ENCODE data around the gene HRAS. TPM values are rescaled to one million over a fixed set of nuclear protein-coding genes. Genes with fewer than 3 reads are reported as not detected.

Gene HRAS
- total RNA-seq, 2 donors from 2014 or later: 28.8 to 40.1 TPM

DNA sequence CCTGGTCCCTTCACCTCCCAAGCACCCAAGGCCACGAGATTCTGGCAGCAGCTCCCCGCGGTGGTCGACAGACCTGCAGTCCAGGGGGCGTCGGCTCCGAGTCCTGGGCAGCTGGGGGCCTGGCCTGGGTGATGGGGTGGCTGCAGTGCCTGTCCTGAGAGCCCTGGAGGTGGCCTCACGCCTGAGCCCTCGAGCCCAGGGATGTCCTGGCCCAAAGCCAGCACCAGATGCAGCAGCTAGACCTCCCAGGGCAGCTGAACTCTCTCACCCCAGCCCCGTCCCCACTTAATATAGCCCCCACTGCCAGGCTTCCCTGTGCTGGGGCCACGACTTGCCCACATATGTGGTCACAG is 18.6 kb upstream of the HRAS start:
- no peak for DNase-seq

GRCh38 chr11:553083-553987 is 18.0 kb upstream of the HRAS start:
- Mint-ChIP-seq H3K36me3 (ENCODE audit: insufficient read depth in 2 of 2) (no peaks in the 10 kb centered on the region), H3K9me3 (no peaks in the 10 kb centered on the region), H3K27ac (no peak overlapping the region), H3K27me3 (ENCODE audit: low read depth) (peaks cover 15% of the 10 kb centered on the region), H3K4me3 (peak overlapping the region in 1 of 2 donors; percentile 27), H3K4me1 (ENCODE audit: low read depth) (peaks cover 4% of the 10 kb centered on the region)
- no peak for DNase-seq
- no peak for ATAC-seq (replicated peaks in 1 of 2)

More for the DNA sequence above, 18.6 kb upstream of the HRAS start:
- peak overlapping the region in 1 of 2 donors; percentile 27 for H3K4me3 Mint-ChIP-seq
- peaks cover 15% of the 10 kb centered on the region for H3K27me3 Mint-ChIP-seq (ENCODE audit: low read depth)
- H3K36me3 Mint-ChIP-seq (ENCODE audit: insufficient read depth in 2 of 2): no peaks in the 10 kb centered on the region
- H3K27ac Mint-ChIP-seq: no peak overlapping the region
- no peak for ATAC-seq (replicated peaks in 1 of 2)
- no peaks in the 10 kb centered on the region for H3K9me3 Mint-ChIP-seq
- H3K4me1 Mint-ChIP-seq (ENCODE audit: low read depth): peaks cover under 1% of the 10 kb centered on the region

DNA sequence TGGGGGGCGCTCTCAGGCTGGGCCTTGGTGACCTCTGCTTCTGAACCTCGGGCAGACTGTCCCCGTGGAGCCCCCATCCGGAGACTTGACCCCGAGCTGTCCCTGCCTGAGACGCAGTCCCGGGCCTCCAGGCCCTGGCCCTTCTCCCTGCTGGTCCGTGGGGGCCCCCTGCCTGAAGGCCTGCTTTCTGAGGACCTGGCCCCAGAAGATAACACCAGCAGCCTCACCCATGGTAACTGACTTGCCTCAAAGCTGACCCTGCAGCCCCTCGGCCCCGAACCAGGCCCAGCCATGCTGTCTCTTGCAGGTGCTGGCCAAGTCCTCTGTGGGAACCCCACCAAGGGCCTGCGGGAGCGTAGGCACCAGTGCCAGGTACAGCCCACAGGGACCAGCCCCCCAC is 16.2 kb upstream of the HRAS start:
- Mint-ChIP-seq H3K27me3 (ENCODE audit: low read depth) (peaks cover 4% of the 10 kb centered on the region), H3K27ac (no peak overlapping the region), H3K36me3 (ENCODE audit: insufficient read depth in 2 of 2) (no peaks in the 10 kb centered on the region), H3K4me3 (no peak overlapping the region), H3K4me1 (ENCODE audit: low read depth) (peaks cover 4% of the 10 kb centered on the region), H3K9me3 (no peaks in the 10 kb centered on the region)
- ATAC-seq (replicated peaks in 1 of 2) (no peak), DNase-seq (no peak)

DNA sequence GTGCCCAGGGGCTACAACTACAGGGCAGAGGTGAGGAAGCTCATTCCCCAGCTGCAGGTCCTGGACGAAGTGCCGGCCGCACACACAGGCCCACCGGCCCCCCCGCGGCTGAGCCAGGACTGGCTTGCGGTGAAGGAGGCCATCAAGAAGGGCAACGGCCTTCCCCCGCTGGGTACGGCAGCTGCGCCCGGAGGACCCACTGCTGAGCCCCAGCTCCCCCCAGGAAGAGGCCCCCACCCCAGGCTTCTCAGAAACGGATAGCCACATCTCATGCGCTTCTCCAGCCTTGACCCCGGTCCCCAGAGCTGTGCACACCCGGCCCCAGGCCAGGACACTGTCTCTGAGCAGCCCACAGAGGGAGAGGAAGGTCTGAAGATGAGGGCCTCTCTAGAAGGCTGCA is 15.8 kb upstream of the HRAS start:
- Mint-ChIP-seq H3K4me1 (ENCODE audit: low read depth) (peaks cover 4% of the 10 kb centered on the region), H3K27ac (no peak overlapping the region), H3K4me3 (no peak overlapping the region), H3K9me3 (no peaks in the 10 kb centered on the region), H3K27me3 (ENCODE audit: low read depth) (no peaks in the 10 kb centered on the region), H3K36me3 (ENCODE audit: insufficient read depth in 2 of 2) (no peaks in the 10 kb centered on the region)
- ATAC-seq (replicated peaks in 1 of 2): no peak
- DNase-seq: no peak

GRCh38 chr11:550746-551085 is 15.3 kb upstream of the HRAS start:
- DNase-seq (no peak), ATAC-seq (replicated peaks in 1 of 2) (no peak)
- no peaks in the 10 kb centered on the region for H3K27me3 Mint-ChIP-seq (ENCODE audit: low read depth)
- H3K9me3 Mint-ChIP-seq: no peaks in the 10 kb centered on the region
- H3K27ac Mint-ChIP-seq: no peak overlapping the region
- peaks cover 4% of the 10 kb centered on the region for H3K4me1 Mint-ChIP-seq (ENCODE audit: low read depth)
- H3K36me3 Mint-ChIP-seq (ENCODE audit: insufficient read depth in 2 of 2): no peaks in the 10 kb centered on the region
- no peak overlapping the region for H3K4me3 Mint-ChIP-seq

GRCh38 chr11:550021-550745 is 14.8 kb upstream of the HRAS start:
- no peaks in the 10 kb centered on the region for H3K27me3 Mint-ChIP-seq (ENCODE audit: low read depth)
- H3K27ac Mint-ChIP-seq: no peak overlapping the region
- no peaks in the 10 kb centered on the region for H3K9me3 Mint-ChIP-seq
- peaks cover 4% of the 10 kb centered on the region for H3K4me1 Mint-ChIP-seq (ENCODE audit: low read depth)
- ATAC-seq (replicated peaks in 1 of 2) (no peak), DNase-seq (no peak)
- no peaks in the 10 kb centered on the region for H3K36me3 Mint-ChIP-seq (ENCODE audit: insufficient read depth in 2 of 2)
- H3K4me3 Mint-ChIP-seq: no peak overlapping the region

- no peak overlapping the region for H3K27ac Mint-ChIP-seq
Observed at GRCh38 chr11:548700-549603, 13.6 kb upstream of the HRAS start.

GRCh38 chr11:545171-545570 is 9.8 kb upstream of the HRAS start:
- Mint-ChIP-seq H3K9me3 (no peaks in the 10 kb centered on the region), H3K27me3 (ENCODE audit: low read depth) (no peaks in the 10 kb centered on the region)

More at GRCh38 chr11:548700-549603, 13.6 kb upstream of the HRAS start:
- Mint-ChIP-seq H3K27me3 (ENCODE audit: low read depth) (no peaks in the 10 kb centered on the region), H3K4me3 (no peak overlapping the region), H3K36me3 (ENCODE audit: insufficient read depth in 2 of 2) (no peaks in the 10 kb centered on the region), H3K9me3 (no peaks in the 10 kb centered on the region), H3K4me1 (ENCODE audit: low read depth) (peaks cover 4% of the 10 kb centered on the region)
- DNase-seq (no peak), ATAC-seq (replicated peaks in 1 of 2) (no peak)

GRCh38 chr11:544817-545166 is 9.4 kb upstream of the HRAS start:
- Mint-ChIP-seq H3K4me1 (ENCODE audit: low read depth) (peaks cover 4% of the 10 kb centered on the region), H3K27me3 (ENCODE audit: low read depth) (no peaks in the 10 kb centered on the region), H3K36me3 (ENCODE audit: insufficient read depth in 2 of 2) (no peaks in the 10 kb centered on the region), H3K9me3 (no peaks in the 10 kb centered on the region), H3K27ac (no peak overlapping the region), H3K4me3 (no peak overlapping the region)
- ATAC-seq (replicated peaks in 1 of 2) (no peak), DNase-seq (no peak)

More at GRCh38 chr11:545171-545570, 9.8 kb upstream of the HRAS start:
- Mint-ChIP-seq H3K4me3 (no peak overlapping the region), H3K27ac (no peak overlapping the region), H3K4me1 (ENCODE audit: low read depth) (peaks cover 4% of the 10 kb centered on the region), H3K36me3 (ENCODE audit: insufficient read depth in 2 of 2) (no peaks in the 10 kb centered on the region)
- ATAC-seq (replicated peaks in 1 of 2) (no peak), DNase-seq (no peak)

GRCh38 chr11:541433-541885 is 6.1 kb upstream of the HRAS start:
- H3K4me3 Mint-ChIP-seq: no peak overlapping the region
- no peak for ATAC-seq (replicated peaks in 1 of 2)
- no peak for DNase-seq
- peaks cover 1% of the 10 kb centered on the region for H3K4me1 Mint-ChIP-seq (ENCODE audit: low read depth)
- no peak overlapping the region for H3K27ac Mint-ChIP-seq
- no peaks in the 10 kb centered on the region for H3K36me3 Mint-ChIP-seq (ENCODE audit: insufficient read depth in 2 of 2)
- H3K27me3 Mint-ChIP-seq (ENCODE audit: low read depth): no peaks in the 10 kb centered on the region
- H3K9me3 Mint-ChIP-seq: no peaks in the 10 kb centered on the region

DNA sequence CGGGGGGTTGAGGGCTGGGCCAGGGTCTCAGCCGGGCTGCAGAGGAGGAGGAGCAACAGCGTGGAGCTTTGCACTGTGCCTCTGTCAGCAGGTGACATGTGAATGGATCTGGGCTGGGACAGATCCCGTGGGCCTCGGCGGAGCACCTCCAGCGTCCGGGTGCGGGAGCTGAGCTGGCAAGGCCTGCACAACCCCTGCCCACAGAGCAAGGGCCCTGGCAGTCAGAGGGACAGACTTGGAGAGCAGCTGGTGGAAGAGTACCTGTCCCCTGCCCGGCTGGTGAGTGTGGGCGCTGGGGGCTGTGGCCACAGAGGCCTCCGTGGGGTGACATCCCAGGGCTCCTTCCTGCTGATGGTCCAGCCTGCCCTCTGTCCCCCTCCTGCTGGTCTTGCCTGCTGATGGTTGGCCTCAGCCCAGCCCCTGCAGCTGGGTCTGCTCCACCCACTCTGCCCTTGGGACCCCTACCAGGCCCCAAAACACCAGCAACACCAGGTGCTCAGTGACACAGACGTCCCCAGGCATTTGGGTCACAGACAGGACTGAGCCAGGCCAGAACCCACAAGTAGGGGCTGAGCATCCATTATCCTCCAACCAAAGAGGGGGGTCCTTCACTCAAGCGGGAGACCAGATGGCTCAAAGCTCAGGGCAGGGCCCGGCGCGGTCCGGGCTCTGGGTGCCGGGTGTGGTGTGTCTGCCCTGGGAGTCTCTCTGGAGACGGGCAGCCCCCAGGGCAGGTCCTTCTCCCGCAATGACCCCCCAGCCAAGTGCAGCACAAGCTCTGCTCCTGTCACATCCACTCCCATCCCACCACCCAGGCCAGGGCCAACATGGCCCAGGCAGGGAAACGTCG is 5.4 kb upstream of the HRAS start:
- H3K27me3 Mint-ChIP-seq (ENCODE audit: low read depth): no peaks in the 10 kb centered on the region
- H3K9me3 Mint-ChIP-seq: no peaks in the 10 kb centered on the region
- ATAC-seq (replicated peaks in 1 of 2) (no peak), DNase-seq (no peak)
- no peaks in the 10 kb centered on the region for H3K36me3 Mint-ChIP-seq (ENCODE audit: insufficient read depth in 2 of 2)
- H3K4me3 Mint-ChIP-seq: no peak overlapping the region
- no peak overlapping the region for H3K27ac Mint-ChIP-seq
- peaks cover 6% of the 10 kb centered on the region for H3K4me1 Mint-ChIP-seq (ENCODE audit: low read depth)

DNA sequence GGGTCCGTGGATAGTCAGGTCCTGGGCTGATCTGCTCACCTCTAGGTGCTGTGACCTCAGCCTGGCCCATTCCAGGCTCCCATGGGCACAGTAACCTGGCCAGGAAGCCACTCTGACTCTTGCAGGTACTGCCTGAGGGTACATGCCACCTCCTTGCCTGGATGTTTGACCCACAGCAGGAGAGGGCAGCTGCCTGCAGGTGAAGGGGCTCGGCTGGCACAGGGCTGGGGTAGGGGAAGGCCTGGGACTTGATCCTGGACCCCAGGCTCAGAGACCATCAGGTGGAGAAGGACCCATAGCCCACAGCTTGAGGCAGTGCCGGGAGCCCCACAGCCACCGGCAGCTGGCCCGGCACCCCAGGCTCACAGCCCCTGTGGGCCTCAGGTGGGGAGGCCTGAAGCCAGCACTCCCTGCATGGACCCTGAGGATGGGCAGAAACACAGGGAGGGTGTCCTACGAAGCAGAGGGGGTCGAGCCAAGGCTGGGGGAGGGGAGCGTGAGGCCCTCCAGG is 4.7 kb upstream of the HRAS start:
- H3K27me3 Mint-ChIP-seq (ENCODE audit: low read depth): no peaks in the 10 kb centered on the region
- no peak for ATAC-seq (replicated peaks in 1 of 2)
- DNase-seq: no peak
- H3K4me3 Mint-ChIP-seq: no peak overlapping the region
- H3K9me3 Mint-ChIP-seq: no peaks in the 10 kb centered on the region
- no peaks in the 10 kb centered on the region for H3K36me3 Mint-ChIP-seq (ENCODE audit: insufficient read depth in 2 of 2)
- H3K27ac Mint-ChIP-seq: no peak overlapping the region
- peaks cover 6% of the 10 kb centered on the region for H3K4me1 Mint-ChIP-seq (ENCODE audit: low read depth)
